ENCODE results near the gene PRCD.
A peak's percentile ranks its signal among the peaks of the same experiment; 100 is the strongest.

Gene PRCD

DNA sequence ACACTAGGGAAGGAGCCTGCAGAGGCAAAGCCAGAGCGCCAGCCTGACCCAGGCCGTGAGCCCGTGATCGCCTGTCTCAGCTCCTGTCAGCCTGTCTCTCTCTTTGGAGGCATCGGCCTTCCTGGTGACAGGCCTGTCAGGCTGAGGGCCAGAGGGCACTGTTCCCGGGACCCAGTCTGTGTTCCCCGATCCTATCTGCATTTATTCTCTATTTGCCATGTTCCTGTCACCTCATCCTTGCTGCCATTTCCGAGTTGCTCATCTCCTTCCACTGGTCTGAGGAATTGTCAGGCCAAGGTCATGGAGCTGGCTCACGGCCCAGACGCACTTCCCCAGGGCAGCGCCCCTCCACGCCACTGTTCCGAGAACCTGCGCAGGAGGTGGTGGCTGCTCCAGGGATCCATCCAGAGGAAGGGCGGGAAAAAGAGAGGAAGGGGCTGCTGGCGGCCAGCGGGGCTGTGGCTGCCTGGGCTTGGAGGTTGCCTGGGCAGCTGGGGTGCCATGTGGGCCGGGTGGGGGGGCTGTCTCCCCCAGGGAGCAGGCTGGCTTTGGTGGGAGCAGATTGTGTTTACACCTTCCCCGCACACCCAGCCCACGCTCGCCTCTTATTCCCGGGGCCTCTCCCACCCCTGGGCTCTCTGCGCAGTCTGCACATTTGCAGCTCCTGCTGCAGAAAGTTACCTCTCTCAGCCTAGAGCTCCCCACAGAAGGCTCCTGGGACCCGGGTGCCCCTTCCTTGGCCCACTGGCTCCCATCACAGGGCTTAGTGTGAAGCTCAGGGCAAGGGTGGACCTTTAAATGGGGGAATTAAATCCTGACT, 4.9 kb downstream of the PRCD start:
- Histone ChIP-seq H2AFZ (peak overlapping the region; percentile 81), H3K79me2 (no peaks in the 10 kb centered on the region), H3K4me2 (ENCODE audit: low read length) (peak overlapping the region; percentile 47), H3K9me3 (ENCODE audit: control insufficient read depth, low read length) (no peaks in the 10 kb centered on the region), H3K4me1 (peaks cover 60% of the 10 kb centered on the region), H3K9ac (no peak overlapping the region), H3K4me3 (ENCODE audit: low read depth, low read length) (no peak overlapping the region), H3K27me3 (ENCODE audit: control insufficient read depth, insufficient read depth, low read length) (no peaks in the 10 kb centered on the region), H3K27ac (peak overlapping the region; percentile 95), H3K36me3 (ENCODE audit: control insufficient read depth, insufficient read depth, low read length) (no peaks in the 10 kb centered on the region)
- TF ChIP-seq, protein P1, sequence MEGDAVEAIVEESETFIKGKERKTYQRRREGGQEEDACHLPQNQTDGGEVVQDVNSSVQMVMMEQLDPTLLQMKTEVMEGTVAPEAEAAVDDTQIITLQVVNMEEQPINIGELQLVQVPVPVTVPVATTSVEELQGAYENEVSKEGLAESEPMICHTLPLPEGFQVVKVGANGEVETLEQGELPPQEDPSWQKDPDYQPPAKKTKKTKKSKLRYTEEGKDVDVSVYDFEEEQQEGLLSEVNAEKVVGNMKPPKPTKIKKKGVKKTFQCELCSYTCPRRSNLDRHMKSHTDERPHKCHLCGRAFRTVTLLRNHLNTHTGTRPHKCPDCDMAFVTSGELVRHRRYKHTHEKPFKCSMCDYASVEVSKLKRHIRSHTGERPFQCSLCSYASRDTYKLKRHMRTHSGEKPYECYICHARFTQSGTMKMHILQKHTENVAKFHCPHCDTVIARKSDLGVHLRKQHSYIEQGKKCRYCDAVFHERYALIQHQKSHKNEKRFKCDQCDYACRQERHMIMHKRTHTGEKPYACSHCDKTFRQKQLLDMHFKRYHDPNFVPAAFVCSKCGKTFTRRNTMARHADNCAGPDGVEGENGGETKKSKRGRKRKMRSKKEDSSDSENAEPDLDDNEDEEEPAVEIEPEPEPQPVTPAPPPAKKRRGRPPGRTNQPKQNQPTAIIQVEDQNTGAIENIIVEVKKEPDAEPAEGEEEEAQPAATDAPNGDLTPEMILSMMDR (IDR thresholded peaks at IDR 0.05): no peak

DNA sequence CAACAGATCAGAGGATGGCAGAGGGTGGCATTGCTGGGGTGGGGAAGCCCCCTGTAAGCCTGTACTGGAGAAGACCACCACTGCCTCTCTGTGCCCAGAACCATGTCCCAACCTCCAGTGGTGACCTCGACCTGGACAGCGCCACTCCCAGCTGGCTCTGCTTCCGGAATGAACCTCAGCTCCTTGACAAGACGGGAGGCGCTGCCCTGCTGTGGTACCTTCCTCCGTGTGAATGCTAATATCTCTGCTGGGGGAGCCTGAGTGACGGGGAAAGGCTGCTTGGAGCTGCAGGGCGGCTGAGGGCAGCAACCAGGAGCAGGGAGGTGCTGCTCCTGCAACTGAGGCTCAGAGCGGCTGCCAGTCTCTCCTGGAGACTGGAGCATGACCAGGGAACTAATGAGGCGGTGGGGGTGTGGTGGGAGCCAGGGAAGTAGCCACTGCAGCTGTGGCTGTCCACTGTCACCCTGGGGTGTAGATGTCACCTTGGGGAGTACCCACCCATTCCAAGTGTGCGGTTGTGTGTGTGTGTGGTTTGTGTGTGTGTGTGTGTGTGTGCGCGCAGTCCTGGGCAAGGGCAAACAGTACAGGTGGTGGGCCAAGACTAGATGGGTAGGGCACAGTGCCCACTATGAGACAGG, 6.2 kb downstream of the PRCD start:
- Histone ChIP-seq H3K36me3 (ENCODE audit: control insufficient read depth, insufficient read depth, low read length) (no peaks in the 10 kb centered on the region), H3K4me2 (ENCODE audit: low read length) (no peak overlapping the region), H2AFZ (no peak overlapping the region), H3K4me3 (ENCODE audit: low read depth, low read length) (no peak overlapping the region), H3K27me3 (ENCODE audit: control insufficient read depth, insufficient read depth, low read length) (no peaks in the 10 kb centered on the region), H3K4me1 (peaks cover 54% of the 10 kb centered on the region), H3K79me2 (no peaks in the 10 kb centered on the region), H3K9me3 (ENCODE audit: control insufficient read depth, low read length) (no peaks in the 10 kb centered on the region), H3K27ac (peak overlapping the region; percentile 95), H3K9ac (no peak overlapping the region)
- TF ChIP-seq, protein P1 (IDR thresholded peaks at IDR 0.05): no peak

DNA sequence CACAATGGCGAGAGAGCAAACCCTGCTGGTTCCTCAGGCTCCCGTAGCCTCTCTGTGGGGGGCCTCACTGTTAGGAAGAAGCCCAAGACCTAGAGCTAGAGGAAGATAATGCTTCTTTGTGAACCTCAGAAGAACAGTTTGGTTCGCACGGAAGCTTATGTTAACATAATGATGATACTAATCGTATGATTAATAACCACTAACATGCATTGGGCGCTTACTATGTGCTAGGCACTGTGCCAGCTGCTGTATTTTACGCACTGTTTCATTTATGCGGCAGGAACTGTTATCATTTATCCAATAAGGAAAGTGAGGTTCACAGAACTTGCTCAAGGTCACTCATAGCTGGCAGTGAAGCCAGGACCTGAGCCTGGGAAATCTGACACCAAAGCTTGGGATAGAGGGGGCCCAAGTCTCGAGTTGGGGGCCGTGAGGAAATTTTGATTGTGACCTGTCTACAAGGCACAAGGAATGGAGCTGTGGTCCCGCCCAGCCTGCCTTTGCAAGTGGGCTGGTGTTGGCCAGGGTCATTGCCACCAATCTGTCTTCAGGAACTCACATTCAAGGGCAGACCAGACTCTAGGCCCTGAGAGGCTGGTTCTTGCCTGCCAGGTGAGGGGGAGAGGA, 6.8 kb downstream of the PRCD start:
- peak overlapping the region; percentile 31 for H3K4me2 ChIP-seq (ENCODE audit: low read length)
- H3K4me1 ChIP-seq: peaks cover 51% of the 10 kb centered on the region
- no peak overlapping the region for H3K9ac ChIP-seq
- H3K27ac ChIP-seq: peak overlapping the region; percentile 95
- H3K9me3 ChIP-seq (ENCODE audit: control insufficient read depth, low read length): no peaks in the 10 kb centered on the region
- no peak overlapping the region for H3K4me3 ChIP-seq (ENCODE audit: low read depth, low read length)
- H2AFZ ChIP-seq: peak overlapping the region; percentile 51
- TF ChIP-seq, protein P1 (IDR thresholded peaks at IDR 0.05): no peak
- no peaks in the 10 kb centered on the region for H3K36me3 ChIP-seq (ENCODE audit: control insufficient read depth, insufficient read depth, low read length)
- H3K79me2 ChIP-seq: no peaks in the 10 kb centered on the region
- H3K27me3 ChIP-seq (ENCODE audit: control insufficient read depth, insufficient read depth, low read length): no peaks in the 10 kb centered on the region

DNA sequence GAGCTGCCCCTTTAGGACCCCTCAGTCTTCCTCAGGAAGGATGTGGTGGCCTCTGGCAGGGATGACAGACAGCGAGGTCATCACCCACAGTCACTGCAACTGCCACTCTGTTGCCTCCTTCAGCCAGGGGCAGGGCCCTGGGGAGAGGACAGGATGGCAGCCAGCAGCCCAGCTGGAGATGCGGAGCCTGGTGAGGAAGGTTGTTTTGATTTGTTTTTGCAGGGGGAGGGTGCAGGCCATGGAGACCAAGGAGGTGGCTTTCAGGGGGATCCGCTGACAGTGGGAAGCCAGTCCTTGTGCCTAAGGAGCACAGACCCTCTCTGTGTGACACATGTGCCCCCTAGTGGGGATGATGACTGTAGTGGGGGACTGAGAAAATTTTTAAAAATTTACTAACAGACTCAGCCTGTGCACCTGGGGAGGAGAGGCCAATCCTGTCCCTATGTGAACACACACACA, 7.4 kb downstream of the PRCD start:
- Histone ChIP-seq H3K9me3 (ENCODE audit: control insufficient read depth, low read length) (no peaks in the 10 kb centered on the region), H3K79me2 (no peaks in the 10 kb centered on the region), H3K27me3 (ENCODE audit: control insufficient read depth, insufficient read depth, low read length) (no peaks in the 10 kb centered on the region), H3K4me1 (peaks cover 49% of the 10 kb centered on the region), H3K27ac (peak overlapping the region; percentile 95), H3K36me3 (ENCODE audit: control insufficient read depth, insufficient read depth, low read length) (no peaks in the 10 kb centered on the region), H3K4me2 (ENCODE audit: low read length) (no peak overlapping the region), H3K9ac (no peak overlapping the region), H2AFZ (peak overlapping the region; percentile 51), H3K4me3 (ENCODE audit: low read depth, low read length) (no peak overlapping the region)
- TF ChIP-seq, protein P1 (IDR thresholded peaks at IDR 0.05): peak; percentile 79
